Ureter (tissue), 1 donor: Measurements from ENCODE around the gene FNBP1L. TPM values are rescaled to one million over a fixed set of nuclear protein-coding genes. Genes with fewer than 3 reads are reported as not detected.

Experiments used
- DNase-seq: peaks from one replicate; pipeline ENCODE4 v3.0.0-alpha.2; 2020; ENCODE audit warnings: low spot score
- total RNA-seq: library from RNA; stranded (reverse); gene quantifications from one replicate; pipeline ENCODE4 v1.2.4, GENCODE V29; 2023
- donor health status: DM: yes; HTN: yes; CAD: no.

The FNBP1L gene
- total RNA-seq, 1 donor from 2014 or later: 53.2 TPM

DNA sequence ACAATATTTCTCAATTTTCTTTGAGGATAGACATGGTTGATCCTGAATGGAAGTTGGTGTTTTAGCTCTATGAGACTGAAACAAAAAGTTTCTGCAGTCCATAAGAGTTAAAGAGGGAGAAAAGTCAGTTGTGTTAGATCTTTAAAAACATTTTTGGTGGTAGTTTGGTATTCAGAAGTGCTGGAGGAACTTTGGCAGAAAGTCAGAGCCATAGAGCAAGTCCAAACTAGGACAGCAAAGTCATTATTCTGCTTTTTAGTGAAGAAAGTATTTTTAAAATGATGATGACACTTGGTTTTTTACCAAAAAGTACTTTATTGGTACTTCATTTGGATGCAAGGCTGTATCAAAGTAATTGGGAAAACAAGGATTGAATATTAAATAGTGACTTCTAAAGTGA, 41.8 kb downstream of the FNBP1L start:
- DNase-seq: no peak

DNA sequence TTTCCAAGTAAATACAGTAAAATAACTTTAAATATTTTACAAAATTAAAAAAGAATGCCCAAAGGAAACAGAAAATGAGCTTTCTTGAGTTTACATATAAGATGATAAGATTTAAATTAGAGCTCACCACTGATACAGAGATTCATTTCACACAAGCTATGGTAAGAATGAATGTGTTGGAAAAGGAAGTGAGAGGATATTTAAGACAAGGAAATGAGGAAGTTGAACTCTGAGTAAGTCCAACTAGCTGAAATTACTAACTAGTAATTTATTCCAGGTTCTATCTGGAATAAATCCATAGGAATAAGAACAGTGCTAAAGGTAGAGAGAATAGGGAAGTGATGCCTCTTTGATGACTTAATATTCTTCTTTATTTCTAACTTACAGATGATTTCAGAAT, 42.4 kb downstream of the FNBP1L start:
- DNase-seq: no peak

- no peak for DNase-seq
Observed at GRCh38 chr1:93495911-93496310, 48.0 kb downstream of the FNBP1L start.

DNA sequence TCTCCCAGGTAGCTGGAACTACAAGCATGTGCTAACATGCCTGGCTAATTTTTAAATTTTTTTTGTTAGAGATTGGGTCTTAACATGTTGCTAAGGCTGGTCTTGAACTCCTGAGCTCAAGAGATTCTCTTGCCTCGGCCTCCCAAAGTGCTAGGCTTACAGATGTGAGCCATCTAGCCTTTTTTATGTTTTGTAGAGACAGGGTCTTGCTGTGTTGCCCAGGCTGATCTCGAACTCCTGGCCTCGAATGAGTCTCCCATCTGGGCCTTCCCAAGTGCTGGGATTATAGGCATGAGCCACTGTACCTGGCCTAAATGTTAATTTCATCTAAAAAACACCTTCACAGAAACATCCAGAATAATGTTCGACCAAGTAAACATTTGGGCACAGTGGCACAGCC, 48.6 kb downstream of the FNBP1L start:
- DNase-seq: no peak

DNA sequence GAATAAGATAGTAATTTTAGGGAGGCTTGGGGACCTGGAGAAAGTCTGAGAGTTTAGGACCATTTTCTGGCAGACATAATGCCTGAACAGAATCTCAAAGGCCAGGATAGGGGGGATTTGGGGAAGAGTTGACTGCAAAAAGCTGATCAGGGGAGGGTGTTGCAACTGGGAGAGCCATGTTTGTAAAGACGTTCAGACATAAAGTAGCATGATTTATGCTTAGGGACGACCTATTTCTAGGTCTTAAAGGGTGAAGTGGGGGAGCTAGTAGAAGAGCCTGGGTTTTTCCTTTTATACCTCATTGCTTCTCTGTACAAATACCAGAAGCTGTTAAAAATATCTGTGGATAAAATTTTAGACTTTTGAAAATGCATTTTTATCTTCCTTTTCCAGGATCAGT, 51.2 kb downstream of the FNBP1L start:
- no peak for DNase-seq

GRCh38 chr1:93499533-93499932, 51.6 kb downstream of the FNBP1L start:
- DNase-seq: no peak

DNA sequence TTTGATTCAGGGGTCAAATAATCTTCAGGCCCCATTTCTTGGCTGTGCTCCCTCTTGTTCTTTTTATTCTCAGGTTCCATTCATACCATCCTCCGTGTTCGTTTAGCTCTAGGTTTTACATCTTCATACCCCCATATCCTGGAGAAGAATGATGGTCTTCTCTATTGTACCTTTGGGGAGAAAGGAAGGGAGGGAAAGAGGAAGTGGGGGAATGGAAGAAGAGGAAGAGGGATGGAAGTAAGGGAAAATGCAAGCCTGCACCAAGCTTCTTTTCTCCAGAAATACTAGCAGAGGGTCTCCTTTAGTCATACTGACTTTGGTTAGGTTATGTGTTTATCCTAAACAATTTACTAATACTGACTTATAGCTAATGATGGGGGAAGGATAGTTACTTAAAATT, 52.4 kb downstream of the FNBP1L start:
- DNase-seq: no peak

DNA sequence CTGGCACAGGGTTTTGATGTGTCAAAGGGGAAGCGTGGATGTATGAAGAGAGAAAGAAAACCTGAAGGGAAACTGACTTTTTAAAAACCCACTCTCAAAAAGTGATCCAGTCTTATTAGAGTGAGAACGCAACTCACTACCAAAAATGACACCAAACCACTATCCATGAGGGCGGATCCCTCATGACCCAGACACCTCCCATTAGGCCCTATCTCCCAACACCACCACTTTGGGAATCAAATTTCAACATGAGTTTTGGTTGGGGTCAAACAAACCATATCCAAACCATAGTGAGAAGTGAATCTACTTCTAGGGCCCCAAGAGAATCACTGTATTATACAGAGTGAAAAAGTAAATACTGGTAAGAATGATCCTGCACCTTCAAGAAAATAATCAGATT, 53.5 kb downstream of the FNBP1L start:
- DNase-seq: no peak

DNA sequence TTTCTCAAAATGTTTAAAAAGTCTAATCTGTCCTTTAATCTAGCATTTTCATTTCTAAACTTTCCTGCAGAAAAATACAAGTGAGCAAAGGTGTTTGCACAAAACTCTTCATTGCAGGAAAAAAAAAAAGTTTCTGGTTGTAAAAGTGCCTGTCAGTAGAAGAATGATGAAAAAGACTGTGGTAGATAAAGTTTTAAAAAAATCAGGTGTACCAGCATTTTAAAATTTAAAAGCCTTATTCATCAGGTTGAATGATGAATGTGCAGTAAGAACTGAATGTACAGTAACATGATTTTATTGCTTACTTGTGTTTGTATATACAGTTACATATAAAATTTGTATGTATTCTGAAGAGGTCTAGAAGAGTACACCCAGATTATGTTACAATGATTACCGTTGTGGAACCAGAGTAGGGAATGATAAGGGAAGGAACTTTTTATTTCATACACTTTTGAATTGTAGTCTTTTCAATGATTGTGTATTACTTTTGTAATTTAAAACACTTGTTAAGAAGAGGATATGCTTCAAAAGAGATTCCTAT, 54.0 kb downstream of the FNBP1L start:
- DNase-seq: no peak

GRCh38 chr1:93502571-93502970, 54.7 kb downstream of the FNBP1L start:
- no peak for DNase-seq

DNA sequence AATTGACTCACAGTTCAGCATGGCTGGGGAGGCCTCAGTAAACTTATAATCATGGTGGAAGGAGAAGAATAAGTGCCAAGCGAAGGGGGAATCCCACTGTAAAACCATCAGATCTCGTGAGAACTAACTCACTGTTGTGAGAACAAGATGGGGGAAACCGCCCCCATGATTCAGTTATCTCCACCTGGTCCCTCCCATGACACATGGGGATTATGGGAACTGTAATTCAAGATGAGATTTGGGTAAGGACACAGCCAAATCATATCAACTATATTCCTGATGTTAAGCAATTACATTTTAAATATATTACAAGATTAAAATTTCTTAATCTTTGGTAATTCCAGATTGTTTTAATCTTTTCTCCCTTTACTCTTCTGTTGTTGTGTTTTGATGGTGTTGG, 55.2 kb downstream of the FNBP1L start:
- DNase-seq: no peak

- no peak for DNase-seq
Observed at GRCh38 chr1:93503816-93504215, 55.9 kb downstream of the FNBP1L start.

GRCh38 chr1:93504247-93505033, 56.5 kb downstream of the FNBP1L start:
- no peak for DNase-seq

GRCh38 chr1:93506126-93506525, 58.2 kb downstream of the FNBP1L start:
- no peak for DNase-seq

- DNase-seq: no peak
Observed at GRCh38 chr1:93516164-93516563, 68.2 kb downstream of the FNBP1L start.

DNA sequence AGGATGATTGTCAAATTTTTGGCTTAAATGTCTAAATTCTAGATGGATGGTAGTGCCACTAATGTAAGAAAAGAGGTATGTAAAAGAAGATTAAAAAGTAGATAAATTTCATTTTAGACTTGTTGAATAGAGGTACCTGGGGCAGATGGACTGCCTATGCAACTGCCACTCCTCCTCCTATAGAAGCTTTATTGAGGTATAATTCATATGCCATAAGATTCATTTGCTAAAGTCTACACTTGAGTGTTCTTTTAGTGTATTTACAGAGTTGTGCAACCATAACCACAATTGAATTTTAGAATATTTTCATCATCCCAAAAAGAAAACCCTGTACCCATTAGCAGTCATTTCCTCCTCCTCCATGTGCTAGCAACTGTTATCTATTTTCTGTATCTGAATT, 70.6 kb downstream of the FNBP1L start:
- DNase-seq: no peak

- no peak for DNase-seq
Observed at GRCh38 chr1:93519199-93519829, 71.4 kb downstream of the FNBP1L start.

DNA sequence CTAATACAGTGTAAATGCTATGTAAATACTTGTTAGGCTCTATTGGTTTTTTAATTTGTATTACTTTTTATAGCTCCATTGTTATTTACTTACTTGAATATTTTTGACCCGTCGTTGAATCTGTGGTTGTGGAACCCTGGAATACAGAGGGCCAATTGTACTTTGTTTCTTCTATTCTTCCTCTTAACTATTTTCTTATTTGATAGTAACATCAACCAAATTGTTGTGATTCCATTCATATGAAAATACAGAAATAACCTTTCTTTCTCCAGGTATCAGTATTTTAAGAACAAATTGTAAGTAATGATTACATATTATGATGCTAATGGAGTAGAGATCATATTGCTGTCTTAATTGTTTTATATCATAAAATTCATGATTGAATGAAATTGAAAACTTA, 73.7 kb downstream of the FNBP1L start:
- no peak for DNase-seq

GRCh38 chr1:93522721-93523120, 74.8 kb downstream of the FNBP1L start:
- DNase-seq: no peak

- DNase-seq: no peak
Observed at GRCh38 chr1:93525431-93525830, 77.5 kb downstream of the FNBP1L start.

DNA sequence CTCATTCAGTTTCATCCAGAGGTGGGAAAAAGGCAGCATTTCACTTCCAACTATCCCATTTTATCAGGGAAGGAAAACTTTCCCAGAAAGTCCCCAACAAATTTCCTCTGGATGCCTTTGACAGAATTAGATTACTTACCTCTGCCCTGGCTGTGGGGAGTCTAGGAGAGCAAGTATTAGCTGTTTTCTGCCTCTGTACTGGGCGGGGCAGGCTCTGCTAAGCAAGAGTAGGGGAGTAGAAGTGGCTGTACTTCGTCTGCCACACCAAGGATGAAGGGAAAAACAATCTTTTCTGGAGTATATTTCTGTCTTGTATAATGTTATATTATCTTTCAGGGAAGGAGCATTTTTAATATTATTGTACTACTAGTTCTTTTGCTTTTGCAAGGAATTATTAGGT, 78.5 kb downstream of the FNBP1L start:
- no peak for DNase-seq

- DNase-seq: no peak
Observed at GRCh38 chr1:93528412-93528811, 80.5 kb downstream of the FNBP1L start.

- no peak for DNase-seq
Observed at GRCh38 chr1:93531193-93531592, 83.3 kb downstream of the FNBP1L start.
